ENCODE results near the gene NCS1. TPM values are rescaled to one million over a fixed set of nuclear protein-coding genes. Genes with fewer than 3 reads are reported as not detected.
"Not testable (repeated sequence)": the region's sequence is repeated elsewhere in the genome, so short reads cannot be mapped to it uniquely, and the experiment has no call there.

Gene NCS1
- total RNA-seq, 2 donors from 2014 or later = 18.7 to 28.1 TPM

DNA sequence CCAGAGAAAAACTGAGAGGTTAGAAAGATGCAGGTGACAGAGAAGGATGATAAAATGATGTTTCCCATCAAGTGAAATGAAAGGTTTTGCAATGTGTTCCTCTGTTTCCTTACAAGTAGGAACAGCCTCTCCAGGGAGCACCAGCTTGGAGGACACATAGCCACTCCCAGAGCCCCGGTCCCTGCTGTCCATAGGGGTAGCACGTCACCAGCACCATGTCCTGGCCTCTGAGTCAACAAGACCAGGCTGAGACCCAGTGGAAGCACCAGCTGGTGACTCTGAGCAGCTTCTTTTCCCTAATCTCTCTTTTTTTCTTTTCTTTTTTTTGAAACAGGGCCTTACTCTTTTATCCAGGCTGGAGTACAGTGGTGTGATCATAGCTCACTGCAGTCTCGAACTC is 73.9 kb downstream of the NCS1 start:
- peaks cover 17% of the 10 kb centered on the region for H3K4me1 Mint-ChIP-seq (ENCODE audit: low read depth)
- H3K36me3 Mint-ChIP-seq (ENCODE audit: insufficient read depth in 2 of 2) = no peaks in the 10 kb centered on the region
- no peak for DNase-seq
- no peak overlapping the region for H3K4me3 Mint-ChIP-seq
- no peak overlapping the region for H3K27ac Mint-ChIP-seq
- ATAC-seq (replicated peaks in 1 of 2) = no peak
- H3K27me3 Mint-ChIP-seq (ENCODE audit: low read depth) = no peaks in the 10 kb centered on the region
- no peaks in the 10 kb centered on the region for H3K9me3 Mint-ChIP-seq

- Mint-ChIP-seq H3K36me3 (ENCODE audit: insufficient read depth in 2 of 2) (no peaks in the 10 kb centered on the region), H3K4me3 (no peak overlapping the region), H3K9me3 (no peaks in the 10 kb centered on the region), H3K27me3 (ENCODE audit: low read depth) (peaks cover 31% of the 10 kb centered on the region), H3K27ac (no peak overlapping the region), H3K4me1 (ENCODE audit: low read depth) (no peaks in the 10 kb centered on the region)
- ATAC-seq (replicated peaks in 1 of 2) = no peak
- DNase-seq = no peak
Measured at GRCh38 chr9:130254747-130255630, 82.8 kb downstream of the NCS1 start.

- Mint-ChIP-seq H3K27me3 (ENCODE audit: low read depth) (peaks cover 37% of the 10 kb centered on the region), H3K9me3 (no peaks in the 10 kb centered on the region), H3K36me3 (ENCODE audit: insufficient read depth in 2 of 2) (no peaks in the 10 kb centered on the region), H3K4me3 (no peak overlapping the region), H3K27ac (no peak overlapping the region), H3K4me1 (ENCODE audit: low read depth) (no peaks in the 10 kb centered on the region)
- DNase-seq = no peak
- no peak for ATAC-seq (replicated peaks in 1 of 2)
Measured at GRCh38 chr9:130255631-130256134, 83.5 kb downstream of the NCS1 start.

- Mint-ChIP-seq H3K27me3 (ENCODE audit: low read depth) (peaks cover 41% of the 10 kb centered on the region), H3K36me3 (ENCODE audit: insufficient read depth in 2 of 2) (no peaks in the 10 kb centered on the region), H3K27ac (no peak overlapping the region), H3K4me3 (no peak overlapping the region), H3K4me1 (ENCODE audit: low read depth) (no peaks in the 10 kb centered on the region), H3K9me3 (no peaks in the 10 kb centered on the region)
- DNase-seq (no peak), ATAC-seq (replicated peaks in 1 of 2) (no peak)
Measured at GRCh38 chr9:130256644-130257043, 84.4 kb downstream of the NCS1 start.

GRCh38 chr9:130258137-130258536 is 85.9 kb downstream of the NCS1 start:
- not testable (repeated sequence) for H3K36me3 Mint-ChIP-seq (ENCODE audit: insufficient read depth in 2 of 2); H3K27ac Mint-ChIP-seq; H3K9me3 Mint-ChIP-seq; DNase-seq; H3K4me3 Mint-ChIP-seq; H3K4me1 Mint-ChIP-seq (ENCODE audit: low read depth); ATAC-seq (replicated peaks in 1 of 2)
- H3K27me3 Mint-ChIP-seq (ENCODE audit: low read depth) = peaks cover 47% of the 10 kb centered on the region

DNA sequence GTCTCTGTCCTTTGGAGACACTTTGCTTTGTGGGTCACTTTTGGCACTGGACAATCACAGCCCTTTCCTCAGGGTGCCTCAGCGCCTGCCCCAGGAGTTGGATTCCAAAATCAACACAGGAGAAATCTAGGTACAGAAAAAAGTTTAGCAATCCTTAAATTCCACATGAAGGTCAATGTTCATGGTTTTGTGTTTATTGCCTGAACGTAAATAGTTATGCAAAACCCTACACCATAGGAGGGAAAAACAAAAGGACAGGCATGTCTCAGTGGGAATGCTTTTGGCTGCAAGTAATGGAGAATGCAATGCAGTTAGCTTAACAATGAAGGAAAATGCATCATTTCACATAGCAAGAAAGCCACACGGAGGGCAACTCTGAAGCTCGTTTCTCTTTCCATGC is 86.8 kb downstream of the NCS1 start:
- no peaks in the 10 kb centered on the region for H3K9me3 Mint-ChIP-seq
- no peak for DNase-seq
- ATAC-seq (replicated peaks in 1 of 2) = no peak
- H3K4me1 Mint-ChIP-seq (ENCODE audit: low read depth) = no peaks in the 10 kb centered on the region
- peaks cover 56% of the 10 kb centered on the region for H3K27me3 Mint-ChIP-seq (ENCODE audit: low read depth)
- H3K4me3 Mint-ChIP-seq = no peak overlapping the region
- H3K27ac Mint-ChIP-seq = no peak overlapping the region
- no peaks in the 10 kb centered on the region for H3K36me3 Mint-ChIP-seq (ENCODE audit: insufficient read depth in 2 of 2)

DNA sequence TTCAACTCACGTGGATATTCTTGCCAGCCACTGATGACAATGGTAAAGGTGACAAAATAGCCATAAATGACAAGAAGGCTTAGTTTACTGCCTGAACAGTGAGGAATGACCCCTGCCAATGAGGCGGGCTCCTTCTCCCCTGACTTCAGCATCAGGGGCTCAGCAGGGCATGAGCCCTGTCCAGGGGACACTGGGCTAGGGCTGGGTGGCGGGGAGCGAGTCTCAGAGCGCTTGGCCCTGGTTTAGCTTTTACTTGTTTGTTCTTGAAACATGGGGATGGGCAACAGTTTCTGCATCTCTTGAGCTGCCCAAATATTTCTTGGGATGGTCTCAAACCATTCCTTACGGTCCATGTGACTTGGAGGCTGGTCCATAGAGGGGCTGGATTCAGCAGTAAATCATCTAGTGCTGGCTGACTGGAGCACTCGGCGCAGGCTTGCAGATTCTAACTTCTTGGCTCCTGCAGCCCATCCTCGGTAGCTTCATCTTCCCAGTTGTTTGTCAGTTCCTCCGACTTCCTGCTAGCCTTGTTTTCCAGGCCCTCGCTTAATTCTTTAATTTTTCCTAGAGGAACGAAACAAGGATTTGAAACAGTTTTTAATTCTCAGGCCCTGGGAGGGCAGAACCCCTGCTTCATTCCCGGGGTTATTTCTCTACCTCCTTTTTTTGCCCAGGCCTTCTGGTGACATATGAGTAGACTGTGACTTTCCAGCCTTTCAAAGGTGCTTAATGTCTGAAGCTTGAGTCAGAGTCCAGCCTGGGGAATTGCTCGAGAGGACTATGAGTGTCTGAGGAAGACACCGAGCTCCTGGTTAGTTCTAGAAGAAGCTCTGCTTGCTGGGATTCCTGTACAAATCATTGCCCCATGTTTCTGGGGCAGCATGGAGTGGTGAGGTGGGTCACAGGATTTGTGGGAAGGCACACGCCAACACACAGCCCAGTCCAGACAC is 88.9 kb downstream of the NCS1 start:
- no peak for ATAC-seq (replicated peaks in 1 of 2)
- no peak overlapping the region for H3K27ac Mint-ChIP-seq
- peaks cover 70% of the 10 kb centered on the region for H3K27me3 Mint-ChIP-seq (ENCODE audit: low read depth)

DNA sequence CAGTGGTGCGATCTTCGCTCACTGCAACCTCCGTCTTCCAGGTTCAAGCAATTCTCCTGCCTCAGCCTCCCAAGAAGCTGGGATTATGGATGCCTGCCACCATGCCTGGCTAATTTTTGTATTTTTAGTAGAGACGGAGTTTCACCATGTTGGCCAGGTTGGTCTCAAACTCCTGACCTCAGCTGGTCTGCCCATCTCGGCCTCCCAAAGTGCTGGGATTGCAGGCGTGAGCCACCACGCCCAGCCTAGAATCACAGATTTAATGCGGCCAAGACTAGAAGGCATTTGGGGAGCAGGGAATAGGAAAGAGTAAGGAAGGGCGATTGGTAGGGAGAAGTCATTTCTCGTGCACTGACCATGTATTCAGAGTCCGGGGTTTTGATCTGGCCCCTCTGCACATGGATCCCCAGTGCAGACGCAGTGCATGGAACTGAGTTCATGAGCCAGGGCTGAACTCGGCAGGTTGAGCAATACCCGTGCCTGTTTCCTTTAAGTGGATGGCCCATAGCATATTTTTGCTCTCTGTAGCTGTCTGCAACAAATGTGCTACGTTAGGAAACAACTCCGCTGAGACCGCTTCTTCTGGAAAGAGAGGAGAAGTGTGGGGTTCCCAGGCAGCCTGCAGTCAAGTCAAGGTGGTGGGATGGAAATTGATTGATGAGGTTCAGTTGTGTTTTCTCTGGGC is 90.0 kb downstream of the NCS1 start:
- no peak for ATAC-seq (replicated peaks in 1 of 2)
- H3K4me1 Mint-ChIP-seq (ENCODE audit: low read depth) = peaks cover 5% of the 10 kb centered on the region
- H3K36me3 Mint-ChIP-seq (ENCODE audit: insufficient read depth in 2 of 2) = peaks cover 0 to 1% of the 10 kb centered on the region in 2 donors
- peaks cover 78% of the 10 kb centered on the region for H3K27me3 Mint-ChIP-seq (ENCODE audit: low read depth)
- H3K4me3 Mint-ChIP-seq = no peak overlapping the region
- H3K27ac Mint-ChIP-seq = no peak overlapping the region
- H3K9me3 Mint-ChIP-seq = no peaks in the 10 kb centered on the region
- no peak for DNase-seq

More for the DNA sequence above, 88.9 kb downstream of the NCS1 start:
- no peak for DNase-seq
- Mint-ChIP-seq H3K4me3 (no peak overlapping the region), H3K9me3 (no peaks in the 10 kb centered on the region), H3K4me1 (ENCODE audit: low read depth) (no peaks in the 10 kb centered on the region), H3K36me3 (ENCODE audit: insufficient read depth in 2 of 2) (no peaks in the 10 kb centered on the region)

GRCh38 chr9:130262771-130263170 is 90.6 kb downstream of the NCS1 start:
- no peak overlapping the region for H3K4me3 Mint-ChIP-seq
- peaks cover 5% of the 10 kb centered on the region for H3K4me1 Mint-ChIP-seq (ENCODE audit: low read depth)
- ATAC-seq (replicated peaks in 1 of 2) (no peak), DNase-seq (no peak)
- H3K27ac Mint-ChIP-seq = no peak overlapping the region
- peaks cover 80% of the 10 kb centered on the region for H3K27me3 Mint-ChIP-seq (ENCODE audit: low read depth)
- peaks cover 0 to 1% of the 10 kb centered on the region in 2 donors for H3K36me3 Mint-ChIP-seq (ENCODE audit: insufficient read depth in 2 of 2)
- no peaks in the 10 kb centered on the region for H3K9me3 Mint-ChIP-seq

DNA sequence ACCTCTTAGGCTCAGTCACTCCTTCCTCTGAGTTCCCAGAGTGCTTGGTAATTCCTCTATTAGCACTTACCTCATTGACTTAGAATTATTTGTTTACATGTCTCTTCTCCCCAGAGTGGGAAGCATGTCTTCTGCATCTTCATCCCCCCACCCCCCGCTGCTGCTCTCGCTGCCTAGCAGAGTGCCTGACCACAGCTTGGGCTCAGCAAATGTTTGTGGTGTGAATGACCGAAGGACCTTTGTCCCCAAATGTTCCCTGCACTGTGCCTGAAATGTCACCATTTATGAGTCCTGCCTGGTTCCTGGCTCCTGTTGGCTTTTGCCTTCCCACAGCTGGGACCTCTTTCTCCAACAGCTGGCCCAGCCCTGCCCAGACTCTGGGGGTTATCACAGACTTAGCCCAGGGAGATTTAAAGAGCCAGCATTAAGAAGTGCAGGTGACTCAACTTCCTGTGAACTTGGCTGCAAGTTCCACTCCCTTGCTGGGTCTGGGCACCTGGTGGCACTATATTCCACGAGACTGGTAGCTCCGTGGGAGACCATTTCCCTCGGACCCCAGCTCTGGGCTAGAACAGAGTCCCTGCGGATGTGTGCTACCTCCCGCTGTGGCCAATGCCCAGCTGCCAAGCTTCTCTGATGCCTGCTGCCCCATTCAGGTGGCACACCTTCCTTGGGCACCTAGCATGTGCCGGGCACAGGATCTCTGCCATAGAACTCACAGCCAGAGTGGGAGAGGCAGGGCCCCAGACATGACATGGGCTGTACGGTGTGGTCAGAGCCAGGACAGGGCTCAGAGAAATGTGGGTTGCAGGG is 91.6 kb downstream of the NCS1 start:
- Mint-ChIP-seq H3K4me1 (ENCODE audit: low read depth) (peaks cover 11% of the 10 kb centered on the region), H3K36me3 (ENCODE audit: insufficient read depth in 2 of 2) (peaks cover 0 to 1% of the 10 kb centered on the region in 2 donors), H3K27ac (no peak overlapping the region), H3K27me3 (ENCODE audit: low read depth) (peaks cover 81% of the 10 kb centered on the region), H3K9me3 (no peaks in the 10 kb centered on the region), H3K4me3 (no peak overlapping the region)
- DNase-seq (no peak), ATAC-seq (replicated peaks in 1 of 2) (peak in 1 of 2 donors; percentile 39)

GRCh38 chr9:130264414-130265350 is 92.5 kb downstream of the NCS1 start:
- H3K27ac Mint-ChIP-seq = no peak overlapping the region
- ATAC-seq (replicated peaks in 1 of 2) (no peak), DNase-seq (no peak)
- H3K36me3 Mint-ChIP-seq (ENCODE audit: insufficient read depth in 2 of 2) = peaks cover 0 to 1% of the 10 kb centered on the region in 2 donors
- no peaks in the 10 kb centered on the region for H3K9me3 Mint-ChIP-seq
- H3K4me1 Mint-ChIP-seq (ENCODE audit: low read depth) = peaks cover 11% of the 10 kb centered on the region
- peak overlapping the region in 1 of 2 donors; percentile 18 for H3K4me3 Mint-ChIP-seq
- H3K27me3 Mint-ChIP-seq (ENCODE audit: low read depth) = peaks cover 79% of the 10 kb centered on the region
